ENCODE data around the gene SCLT1.

DNA sequence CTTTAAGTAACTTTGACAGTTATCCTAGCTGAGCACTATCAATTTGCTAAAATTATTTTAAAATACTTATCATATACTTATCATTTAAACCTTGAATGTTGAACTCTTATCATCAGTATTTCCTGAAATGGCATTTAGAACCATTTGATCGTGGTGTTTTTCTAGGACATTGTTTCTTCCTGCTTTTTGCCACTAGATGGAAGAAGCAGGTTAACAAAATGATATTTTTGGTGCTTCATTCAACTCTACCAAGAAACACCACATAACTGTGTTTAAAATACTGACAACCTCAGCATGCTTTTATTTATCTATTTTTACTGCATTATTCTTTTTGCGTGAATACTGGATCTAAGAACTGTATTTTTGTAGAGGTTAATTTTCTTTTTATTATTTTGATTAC lies 47.2 kb upstream of the SCLT1 start:
- TF ChIP-seq, protein P1, sequence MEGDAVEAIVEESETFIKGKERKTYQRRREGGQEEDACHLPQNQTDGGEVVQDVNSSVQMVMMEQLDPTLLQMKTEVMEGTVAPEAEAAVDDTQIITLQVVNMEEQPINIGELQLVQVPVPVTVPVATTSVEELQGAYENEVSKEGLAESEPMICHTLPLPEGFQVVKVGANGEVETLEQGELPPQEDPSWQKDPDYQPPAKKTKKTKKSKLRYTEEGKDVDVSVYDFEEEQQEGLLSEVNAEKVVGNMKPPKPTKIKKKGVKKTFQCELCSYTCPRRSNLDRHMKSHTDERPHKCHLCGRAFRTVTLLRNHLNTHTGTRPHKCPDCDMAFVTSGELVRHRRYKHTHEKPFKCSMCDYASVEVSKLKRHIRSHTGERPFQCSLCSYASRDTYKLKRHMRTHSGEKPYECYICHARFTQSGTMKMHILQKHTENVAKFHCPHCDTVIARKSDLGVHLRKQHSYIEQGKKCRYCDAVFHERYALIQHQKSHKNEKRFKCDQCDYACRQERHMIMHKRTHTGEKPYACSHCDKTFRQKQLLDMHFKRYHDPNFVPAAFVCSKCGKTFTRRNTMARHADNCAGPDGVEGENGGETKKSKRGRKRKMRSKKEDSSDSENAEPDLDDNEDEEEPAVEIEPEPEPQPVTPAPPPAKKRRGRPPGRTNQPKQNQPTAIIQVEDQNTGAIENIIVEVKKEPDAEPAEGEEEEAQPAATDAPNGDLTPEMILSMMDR (IDR thresholded peaks at IDR 0.05): no peak
- no peak for TF ChIP-seq POLR2A (IDR thresholded peaks at IDR 0.05)
